Fibroblast of lung (primary cell): ENCODE measurements around the gene NPHP4. TPM values are rescaled to one million over a fixed set of nuclear protein-coding genes. Genes with fewer than 3 reads are reported as not detected.

Experiments used
- DNase-seq, 2 donors: peaks; one replicate each; pipeline versions ENCODE4 v3.0.0 to v3.0.0-alpha.2; 2010; ENCODE audit warnings: low read depth in 2 of 2
- H2AFZ ChIP-seq: 2 replicates; pipeline ENCODE4 v1.5.1; 2012; ENCODE audit warnings: low read length, control low read depth, inconsistent platforms
- H3K27ac ChIP-seq: 2 replicates; pipeline ENCODE4 v1.5.1; 2011; ENCODE audit warnings: low read length, control low read depth; ENCODE audit not compliant: insufficient read depth
- H3K27me3 ChIP-seq: 2 replicates; pipeline ENCODE4 v1.5.1; 2011; ENCODE audit warnings: mild to moderate bottlenecking, low read length; ENCODE audit not compliant: control insufficient read depth, insufficient read depth
- H3K36me3 ChIP-seq: 2 replicates; pipeline ENCODE4 v1.5.1; 2011; ENCODE audit warnings: low read length; ENCODE audit not compliant: control insufficient read depth, insufficient read depth
- H3K4me1 ChIP-seq: 2 replicates; pipeline ENCODE4 v1.5.1; 2011; ENCODE audit warnings: low read length; ENCODE audit not compliant: control insufficient read depth, insufficient read depth; ENCODE audit errors: extremely low read depth
- H3K4me2 ChIP-seq: 2 replicates; pipeline ENCODE4 v1.5.1; 2011; ENCODE audit warnings: low read length, control low read depth; ENCODE audit not compliant: insufficient read depth; ENCODE audit errors: extremely low read depth
- H3K4me3 ChIP-seq, 4 experiments: fragments of 200-600 bp in 1 of 4; sonication (generic) in 1 of 4; replicated peaks in 1 of 4; 2 replicates each; pipeline ENCODE4 v1.5.1; 2011 to 2016; ENCODE audit warnings: low read length in 4 of 4, low read depth in 3 of 4, mild to moderate bottlenecking in 3 of 4, control low read depth in 2 of 4, inconsistent platforms in 1 of 4, mixed read lengths in 1 of 4; ENCODE audit not compliant: insufficient read depth in 1 of 4; ENCODE audit errors: control extremely low read depth in 1 of 4
- H3K79me2 ChIP-seq: 2 replicates; pipeline ENCODE4 v1.5.1; 2012; ENCODE audit warnings: mild to moderate bottlenecking, low read length, inconsistent platforms; ENCODE audit not compliant: control insufficient read depth, insufficient read depth
- H3K9ac ChIP-seq: 2 replicates; pipeline ENCODE4 v1.5.1; 2011; ENCODE audit warnings: mild to moderate bottlenecking, low read length, control low read depth; ENCODE audit not compliant: insufficient read depth
- H3K9me3 ChIP-seq: 2 replicates; pipeline ENCODE4 v1.5.1; 2012; ENCODE audit warnings: low read depth, low read length; ENCODE audit not compliant: control insufficient read depth, insufficient read depth
- H4K20me1 ChIP-seq: 2 replicates; pipeline ENCODE4 v1.5.1; 2011; ENCODE audit warnings: low read length; ENCODE audit not compliant: control insufficient read depth, insufficient read depth; ENCODE audit errors: extremely low read depth
- CTCF ChIP-seq, 2 donors: IDR thresholded peaks in 1 of 2; conservative IDR thresholded peaks in 1 of 2; 1 replicate in 1 of 2; 2 replicates in 1 of 2; pipeline ENCODE4 v1.5.1; 2011 to 2012; ENCODE audit warnings: low read length in 2 of 2, control low read depth in 1 of 2, inconsistent platforms in 1 of 2, low read depth in 1 of 2, mild to moderate bottlenecking in 1 of 2
- EZH2 ChIP-seq: IDR thresholded peaks from 2 replicates; pipeline ENCODE4 v1.5.1; 2012; ENCODE audit warnings: low read length, control low read depth, mild to moderate bottlenecking; ENCODE audit errors: missing control alignments
- polyA plus RNA-seq, 2 donors: library from polyadenylated mRNA; depleted of rRNA in 1 of 2; stranded (reverse) in 1 of 2; unstranded in 1 of 2; fragments of >200 nt; gene quantifications; 2 replicates each; pipeline ENCODE4 v1.2.1, GENCODE V29; 2011 to 2012; ENCODE audit warnings: missing spikeins in 1 of 2
- total RNA-seq: library from RNA; depleted of rRNA; stranded (reverse); fragments of >200 nt; gene quantifications from 2 replicates; pipeline ENCODE4 v1.2.1, GENCODE V29; 2014

Gene NPHP4
- total and polyA plus RNA-seq, 2 donors (not counting 1 experiment from before 2014, with no cell fraction given): 1.5 to 4.0 TPM

GRCh38 chr1:5830771-5831599 is 161.2 kb downstream of the NPHP4 start:
- Histone ChIP-seq H3K4me2 (no peak overlapping the region), H3K36me3 (no peaks in the 10 kb centered on the region), H3K79me2 (no peaks in the 10 kb centered on the region), H3K4me3 (no peak overlapping the region), H3K9me3 (no peaks in the 10 kb centered on the region), H2AFZ (no peak overlapping the region), H3K27me3 (no peaks in the 10 kb centered on the region), H4K20me1 (no peaks in the 10 kb centered on the region), H3K4me1 (no peaks in the 10 kb centered on the region), H3K27ac (no peak overlapping the region), H3K9ac (no peak overlapping the region)
- no peak for DNase-seq
- TF ChIP-seq EZH2 (no peak), CTCF (conservative IDR thresholded peaks at IDR 0.05 in 1 of 2, IDR thresholded peaks at IDR 0.05 in 1 of 2; ENCODE audit: low read depth in 1 of 2, low read length in 2 of 2) (no peak)

- H3K4me2 ChIP-seq: no peak overlapping the region
- H3K27me3 ChIP-seq: no peaks in the 10 kb centered on the region
- H3K27ac ChIP-seq: no peak overlapping the region
- no peaks in the 10 kb centered on the region for H3K9me3 ChIP-seq
- no peaks in the 10 kb centered on the region for H3K79me2 ChIP-seq
- no peaks in the 10 kb centered on the region for H3K36me3 ChIP-seq
- no peak overlapping the region for H2AFZ ChIP-seq
- DNase-seq: no peak
- no peaks in the 10 kb centered on the region for H4K20me1 ChIP-seq
- no peak overlapping the region for H3K9ac ChIP-seq
- TF ChIP-seq CTCF (conservative IDR thresholded peaks at IDR 0.05 in 1 of 2, IDR thresholded peaks at IDR 0.05 in 1 of 2; ENCODE audit: low read depth in 1 of 2, low read length in 2 of 2): no peak
- TF ChIP-seq EZH2: no peak
- H3K4me3 ChIP-seq: no peak overlapping the region
- no peaks in the 10 kb centered on the region for H3K4me1 ChIP-seq
These were observed 162.8 kb downstream of the NPHP4 start for GRCh38 chr1:5829414-5829813.

- Histone ChIP-seq H3K79me2 (no peaks in the 10 kb centered on the region), H3K9ac (no peak overlapping the region), H4K20me1 (no peaks in the 10 kb centered on the region), H3K4me1 (no peaks in the 10 kb centered on the region), H3K4me3 (no peak overlapping the region), H3K36me3 (no peaks in the 10 kb centered on the region), H3K27ac (no peak overlapping the region), H3K9me3 (no peaks in the 10 kb centered on the region), H2AFZ (no peak overlapping the region), H3K4me2 (no peak overlapping the region), H3K27me3 (no peaks in the 10 kb centered on the region)
- no peak for TF ChIP-seq CTCF (conservative IDR thresholded peaks at IDR 0.05 in 1 of 2, IDR thresholded peaks at IDR 0.05 in 1 of 2; ENCODE audit: low read depth in 1 of 2, low read length in 2 of 2)
- TF ChIP-seq EZH2: no peak
- DNase-seq: no peak
These were observed 163.8 kb downstream of the NPHP4 start for GRCh38 chr1:5828308-5828935.
